HG02759 (cell line): ENCODE results near the gene WDR5B.
"Not testable (repeated sequence)": the region's sequence is repeated elsewhere in the genome, so short reads cannot be mapped to it uniquely, and the experiment has no call there.

ENCODE experiments used
- ATAC-seq: cut with Tn5 transposase; IDR thresholded peaks from one replicate; pipeline ENCODE4 v1.9.1; 2021; ENCODE audit warnings: mild to moderate bottlenecking, moderate library complexity; ENCODE audit not compliant: unreplicated experiment

The WDR5B gene

DNA sequence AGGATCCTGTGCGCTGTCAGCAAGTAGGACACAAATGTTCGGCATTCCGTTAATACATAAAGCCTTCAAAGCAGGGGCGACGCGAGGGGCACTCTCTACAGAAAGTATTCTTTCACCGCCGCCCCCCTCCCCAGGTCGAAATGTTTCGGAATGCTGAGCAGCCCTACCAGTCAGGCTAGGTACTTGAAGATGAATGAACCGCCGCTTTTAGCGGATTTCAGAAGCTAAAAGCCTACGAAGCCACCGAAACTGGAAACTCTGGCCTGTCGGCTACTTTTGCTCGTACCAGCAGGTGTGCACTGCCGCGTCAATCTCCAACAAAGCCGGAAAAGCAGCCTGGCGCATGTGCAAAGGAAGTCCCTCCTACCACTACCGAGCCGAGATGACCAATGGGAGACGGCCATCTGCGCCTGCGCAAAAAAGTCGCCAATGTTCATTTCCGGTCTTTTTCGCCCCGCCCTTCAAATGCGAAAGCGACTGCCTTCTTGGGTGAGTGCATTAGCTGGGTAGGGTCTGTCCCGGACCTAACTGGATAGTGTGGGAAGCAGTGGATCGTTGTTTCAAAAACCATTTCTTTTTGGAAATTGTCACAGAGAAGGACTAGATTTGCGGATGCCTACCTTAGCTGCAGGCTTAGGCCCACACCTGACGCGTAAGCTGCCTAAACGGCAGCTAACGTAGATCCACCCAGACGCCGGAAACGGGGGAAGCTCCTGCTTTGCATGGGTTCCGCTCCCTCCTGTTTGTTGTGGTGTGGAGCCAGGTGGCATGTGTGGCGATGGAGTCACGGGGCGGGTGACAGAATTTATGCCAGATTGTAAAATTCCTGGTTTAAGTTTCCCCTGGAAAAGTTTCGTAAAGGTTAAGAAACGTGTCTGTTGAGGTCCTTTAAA is at the start of gene WDR5B:
Gene WDR5B, minus strand, starts transcription at position 301 of the 893 bp plus-strand sequence. CDS start 534 bp downstream, outside the sequence.
- ATAC-seq = peak; percentile 89

DNA sequence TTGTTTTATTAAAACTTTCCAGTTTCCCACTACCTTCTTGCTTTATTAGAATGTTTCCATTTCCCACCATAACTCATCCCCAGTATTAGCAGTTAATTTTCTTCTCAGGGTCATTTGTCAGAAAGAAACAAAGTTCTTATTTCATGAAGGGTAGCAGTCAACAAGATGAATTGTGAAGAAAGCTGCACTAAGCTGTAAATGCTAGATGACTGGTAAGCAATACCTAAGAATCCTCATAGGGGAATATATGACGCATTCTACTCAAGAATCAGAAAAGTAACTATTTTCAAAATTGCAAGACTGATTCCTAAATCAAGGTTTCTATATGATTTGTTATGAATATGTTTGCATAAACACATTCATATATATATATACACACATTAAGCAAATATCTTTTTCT is 48.8 kb upstream of the WDR5B start:
- ATAC-seq = no peak

DNA sequence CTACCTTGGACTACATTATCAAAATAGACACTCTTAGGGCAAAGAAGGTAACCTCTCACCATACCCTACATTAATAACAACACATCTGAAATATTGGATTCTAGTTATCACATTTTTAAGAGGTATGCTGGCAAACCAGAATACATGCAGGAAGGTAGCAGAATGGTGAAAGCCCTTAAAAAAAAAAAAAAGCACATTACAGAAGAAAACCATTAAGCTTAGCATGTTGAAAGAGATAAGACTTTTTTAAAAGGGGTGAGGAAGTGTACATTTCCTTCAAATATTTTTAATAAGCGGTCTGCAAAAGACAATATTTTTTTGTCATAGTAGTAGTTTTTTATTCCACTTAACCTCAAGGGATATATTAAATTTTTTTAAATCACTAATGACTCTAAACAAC is 46.5 kb upstream of the WDR5B start:
- ATAC-seq = no peak

DNA sequence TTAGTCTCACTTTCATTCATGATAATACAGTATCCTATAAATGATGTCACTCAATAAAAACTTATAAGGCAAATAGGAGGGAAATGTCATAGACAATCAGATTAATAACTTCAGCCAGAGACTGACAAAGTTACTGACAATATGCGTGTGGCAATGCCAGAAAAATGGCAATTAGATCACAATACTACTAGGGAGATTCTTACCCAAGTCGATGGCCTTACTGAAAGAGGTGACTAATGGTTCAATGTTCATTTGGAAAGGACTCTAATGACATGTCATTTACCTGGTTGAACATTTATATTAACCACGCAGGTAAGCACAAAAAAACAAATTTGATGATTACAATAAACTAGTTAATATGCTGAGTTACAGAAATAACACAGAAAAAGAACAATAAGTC is 45.9 kb upstream of the WDR5B start:
- ATAC-seq = no peak

DNA sequence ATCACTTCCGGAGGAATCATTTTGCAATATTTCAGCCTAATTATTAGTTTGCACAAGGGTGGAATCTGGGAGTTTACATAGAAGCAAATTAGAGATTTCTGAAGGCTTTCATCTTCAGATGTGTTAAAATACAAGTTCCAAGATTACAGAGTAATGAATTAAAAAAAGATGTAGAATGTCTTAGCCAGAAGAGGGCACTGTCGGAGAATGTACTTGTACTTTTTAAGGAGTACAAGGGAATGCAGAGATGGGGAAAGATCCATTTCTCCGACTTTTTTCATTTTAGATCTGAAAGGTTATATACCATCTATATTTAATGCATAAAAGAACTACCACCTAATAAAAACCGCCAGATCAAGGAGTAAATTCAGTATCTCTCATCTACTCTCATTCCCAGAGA is 43.1 kb upstream of the WDR5B start:
- no peak for ATAC-seq

DNA sequence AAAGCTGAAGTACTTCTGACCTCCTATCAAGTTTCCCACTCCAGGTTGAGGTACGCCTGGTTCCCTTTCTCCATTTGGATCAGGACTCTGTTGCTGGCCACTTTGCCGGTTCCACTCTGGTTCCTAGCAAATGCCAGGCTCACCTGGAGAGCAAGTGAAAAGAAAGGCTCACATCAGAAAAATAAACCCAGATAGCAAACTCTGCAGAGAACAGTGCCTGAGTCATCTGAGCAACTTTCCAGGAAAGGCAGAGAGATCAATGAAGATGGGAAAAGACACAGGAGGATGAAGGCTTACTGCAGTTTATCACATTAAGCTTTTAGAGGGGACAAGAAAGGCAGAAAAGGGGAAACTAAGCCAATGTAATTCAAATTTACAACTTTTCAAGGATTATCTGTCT is 41.8 kb upstream of the WDR5B start:
- no peak for ATAC-seq

DNA sequence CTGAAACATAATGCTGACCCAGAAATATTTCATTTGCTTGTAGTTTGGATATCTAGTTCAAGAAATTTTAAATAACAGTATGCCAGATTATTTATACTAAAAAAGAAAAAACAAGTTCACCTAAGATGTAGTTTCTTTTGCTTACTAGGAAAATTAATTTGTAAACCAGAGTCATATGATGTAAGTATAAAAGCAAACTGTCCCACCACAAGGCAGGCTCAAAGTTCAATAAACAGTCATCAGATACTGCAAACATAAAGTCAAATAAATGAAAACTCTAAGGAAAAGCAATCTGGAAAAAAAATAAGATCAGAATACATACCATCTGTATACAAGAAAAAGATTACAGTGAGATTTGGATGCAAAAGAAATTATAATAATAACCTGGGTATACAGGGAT is 40.2 kb upstream of the WDR5B start:
- no peak for ATAC-seq

DNA sequence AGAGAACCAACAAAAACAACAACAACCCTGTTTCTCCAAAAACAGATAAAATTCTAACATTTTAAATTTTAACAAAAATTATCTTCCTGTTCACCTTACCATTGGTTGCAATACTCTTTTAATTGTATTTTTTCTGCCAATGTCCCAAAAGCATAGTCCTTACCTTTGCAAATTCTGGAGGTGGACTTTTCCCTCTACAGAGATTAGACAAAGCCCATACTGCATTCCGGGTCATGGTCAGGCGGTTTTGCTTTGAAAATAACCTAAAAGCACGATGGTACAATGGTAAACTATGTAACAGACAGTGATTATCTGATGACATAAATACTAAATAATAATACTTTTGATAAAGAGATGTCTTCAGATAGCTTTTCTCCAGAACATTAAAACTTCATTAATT is 35.5 kb upstream of the WDR5B start:
- no peak for ATAC-seq

DNA sequence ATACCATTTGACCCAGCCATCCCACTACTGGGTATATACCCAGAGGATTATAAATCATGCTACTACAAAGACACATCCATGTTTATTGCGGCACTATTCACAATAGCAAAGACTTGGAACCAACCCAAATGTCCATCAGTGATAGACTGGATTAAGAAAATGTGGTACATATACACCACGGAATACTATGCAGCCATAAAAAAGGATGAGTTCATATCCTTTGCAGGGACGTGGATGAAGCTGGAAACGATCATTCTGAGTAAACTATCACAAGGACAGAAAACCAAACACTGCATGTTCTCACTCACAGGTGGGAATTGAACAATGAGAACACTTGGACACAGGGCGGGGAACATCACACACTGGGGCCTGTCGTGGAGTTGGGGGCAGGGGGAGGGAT is 32.4 kb upstream of the WDR5B start:
- ATAC-seq = not testable (repeated sequence)

DNA sequence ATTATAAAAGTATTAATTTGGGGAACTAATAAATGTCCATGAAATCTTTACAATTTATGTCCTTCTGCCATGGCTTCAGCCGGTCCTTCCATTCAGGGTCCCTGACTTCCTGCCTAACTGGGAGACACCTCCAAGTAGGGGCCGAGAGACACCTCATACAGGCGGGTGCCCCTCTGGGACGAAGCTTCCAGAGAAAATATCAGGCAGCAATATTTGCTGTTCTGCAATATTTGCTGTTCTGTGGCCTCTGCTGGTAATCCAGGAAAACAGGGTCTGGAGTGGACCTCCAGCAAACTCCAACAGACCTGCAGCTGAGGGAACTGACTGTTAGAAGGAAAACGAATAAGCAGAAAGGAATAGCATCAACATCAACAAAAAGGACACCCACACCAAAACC is 28.6 kb upstream of the WDR5B start:
- not testable (repeated sequence) for ATAC-seq

DNA sequence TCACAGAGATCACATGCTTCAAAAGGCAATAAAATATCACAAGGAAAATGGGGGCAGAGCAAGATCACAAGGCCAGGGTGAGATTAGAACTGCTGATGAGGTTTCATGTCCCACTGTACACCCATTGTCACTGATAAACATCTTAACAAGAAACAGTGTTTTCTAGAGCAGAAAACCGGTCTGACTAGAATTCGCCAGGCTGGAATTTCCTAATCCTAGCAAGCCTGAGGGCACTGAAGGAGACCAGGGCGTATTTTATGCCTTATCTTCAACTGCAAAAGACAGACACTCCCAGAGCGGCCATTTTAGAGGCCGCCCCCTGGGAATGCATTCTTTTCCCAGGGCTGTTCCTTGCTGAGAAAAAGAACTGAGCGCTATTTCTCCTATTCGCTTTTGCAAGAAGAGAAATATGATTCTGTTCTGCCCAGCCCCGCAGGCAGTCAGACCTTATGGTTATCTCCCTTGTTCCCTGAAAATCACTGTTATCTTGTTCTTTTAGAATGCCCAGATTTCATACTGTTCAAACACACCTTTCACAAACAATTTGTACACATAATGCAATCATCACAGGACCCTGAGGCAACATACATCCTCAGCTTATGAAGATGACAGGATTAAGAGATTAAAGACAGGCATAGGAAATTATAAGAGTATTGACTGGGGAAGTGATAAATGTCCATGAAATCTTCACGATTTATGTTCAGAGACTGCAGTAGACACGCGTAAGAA is 28.1 kb upstream of the WDR5B start:
- ATAC-seq = not testable (repeated sequence)

DNA sequence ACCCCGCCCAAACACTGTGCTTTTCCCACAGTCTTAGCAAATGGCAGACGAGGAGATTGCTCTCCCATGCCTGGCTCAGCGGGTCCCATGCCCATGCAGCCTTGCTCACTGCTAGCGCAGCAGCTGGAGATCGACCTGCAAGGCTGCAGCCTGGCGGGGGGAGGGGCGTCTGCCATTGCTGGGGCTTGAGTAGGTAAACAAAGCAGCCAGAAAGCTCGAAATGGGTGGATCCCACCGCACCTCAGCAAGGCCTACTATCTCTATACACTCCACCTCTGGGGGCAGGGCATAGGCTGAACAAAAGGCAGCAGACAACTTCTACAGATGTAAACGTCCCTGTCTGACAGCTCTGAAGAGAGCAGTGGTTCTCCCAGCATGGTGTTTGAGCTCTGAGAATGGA is 27.2 kb upstream of the WDR5B start:
- no peak for ATAC-seq

DNA sequence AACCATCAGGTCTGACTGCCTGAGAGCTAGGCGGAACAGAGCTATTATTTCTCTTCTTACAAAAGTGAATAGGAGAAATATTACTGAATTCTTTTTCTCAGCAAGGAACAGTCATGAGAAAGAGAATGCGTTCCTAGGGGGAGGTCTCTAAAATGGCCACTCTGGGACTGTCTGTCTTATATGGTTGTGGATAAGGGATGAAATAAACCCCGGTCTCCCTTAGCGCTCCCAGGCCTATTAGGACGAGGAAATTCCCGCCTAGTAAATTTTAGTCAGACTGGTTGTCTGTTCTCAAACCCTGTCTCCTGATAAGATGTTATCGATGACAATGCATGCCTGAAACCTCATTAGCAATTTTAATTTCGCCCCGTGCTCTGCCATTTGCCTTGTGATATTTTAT is 20.1 kb upstream of the WDR5B start:
- no peak for ATAC-seq

DNA sequence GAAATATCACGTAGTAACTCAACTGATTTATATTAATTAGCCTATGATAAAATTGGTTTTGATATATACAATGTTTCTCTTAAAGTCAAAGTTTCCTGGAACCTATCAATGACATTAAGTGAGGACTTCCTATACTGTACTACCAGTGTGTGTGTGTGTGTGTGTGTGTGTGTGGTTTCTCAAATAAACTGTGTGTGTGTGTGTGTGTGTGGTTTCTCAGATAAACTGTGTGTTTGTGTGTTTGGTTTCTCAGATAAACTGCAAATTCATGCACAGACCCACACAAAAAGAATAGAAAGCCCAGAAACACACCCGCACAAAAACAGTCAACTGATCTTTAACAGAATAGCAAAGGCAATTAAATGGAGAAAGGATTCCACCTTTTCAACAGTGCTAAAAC is 14.5 kb upstream of the WDR5B start:
- no peak for ATAC-seq

DNA sequence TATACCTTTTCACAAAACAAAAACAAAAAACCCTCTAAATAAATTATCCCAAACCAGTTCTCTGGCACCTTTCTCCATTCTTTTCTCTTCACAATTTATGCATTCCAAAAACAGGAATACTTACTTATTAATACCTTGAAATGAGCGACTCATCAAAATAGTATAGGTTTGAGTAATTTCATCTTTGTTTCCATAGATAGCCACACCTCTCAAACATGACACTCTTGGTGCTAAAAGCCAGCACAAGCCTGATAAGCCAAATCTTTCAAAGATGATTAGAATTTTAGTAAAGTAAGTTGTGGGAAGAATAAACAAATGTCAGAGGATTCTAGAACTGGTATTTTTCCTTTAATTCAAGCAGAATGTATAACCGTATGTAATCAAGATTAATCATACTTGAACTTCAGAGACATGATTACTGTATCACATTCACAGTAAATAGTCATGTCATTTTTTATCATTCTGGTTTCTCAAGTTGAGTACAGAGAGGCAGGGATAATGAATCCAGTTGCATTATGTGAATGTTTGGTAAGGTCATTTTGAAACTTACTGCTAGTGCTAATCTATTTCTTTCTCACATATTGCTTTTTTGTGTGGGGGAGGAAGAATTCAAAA is 12.1 kb upstream of the WDR5B start:
- no peak for ATAC-seq

DNA sequence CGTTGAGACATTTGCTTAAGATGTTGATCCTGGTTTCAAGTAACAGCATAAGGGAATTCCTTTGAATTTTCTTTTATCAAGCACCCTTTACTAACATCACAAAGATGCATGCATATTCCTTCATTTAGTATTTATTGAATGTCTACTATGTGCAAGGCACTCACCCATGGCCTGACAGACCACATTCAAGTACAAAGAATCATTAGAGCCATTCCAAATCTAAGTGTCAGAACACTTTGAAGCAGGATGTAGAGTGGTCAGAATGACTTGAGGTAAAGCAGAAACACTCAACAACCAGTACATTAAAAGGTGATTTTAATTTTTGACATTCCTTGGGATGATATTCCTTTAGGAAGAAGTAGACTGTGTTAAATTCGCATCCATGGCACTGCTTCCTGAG is 6.0 kb upstream of the WDR5B start:
- ATAC-seq = no peak

DNA sequence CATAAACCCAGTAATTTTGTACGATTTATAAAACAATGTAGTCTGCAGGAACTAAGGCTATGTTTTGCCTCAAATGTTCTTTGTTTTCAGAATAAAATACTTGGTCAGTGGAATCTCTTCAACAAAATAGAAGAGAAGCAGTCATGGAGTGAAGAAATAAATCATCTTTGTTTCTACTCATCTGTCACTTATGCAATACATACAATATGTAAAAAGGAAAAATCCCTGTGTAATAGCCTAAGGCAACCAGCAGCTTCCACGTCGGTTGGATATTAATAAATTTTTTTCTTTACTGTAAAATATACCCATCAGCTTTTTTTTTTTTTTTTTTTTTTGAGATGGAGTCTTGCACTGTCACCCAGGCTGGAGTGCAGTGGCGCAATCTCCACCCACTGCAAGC is 5.2 kb upstream of the WDR5B start:
- no peak for ATAC-seq

DNA sequence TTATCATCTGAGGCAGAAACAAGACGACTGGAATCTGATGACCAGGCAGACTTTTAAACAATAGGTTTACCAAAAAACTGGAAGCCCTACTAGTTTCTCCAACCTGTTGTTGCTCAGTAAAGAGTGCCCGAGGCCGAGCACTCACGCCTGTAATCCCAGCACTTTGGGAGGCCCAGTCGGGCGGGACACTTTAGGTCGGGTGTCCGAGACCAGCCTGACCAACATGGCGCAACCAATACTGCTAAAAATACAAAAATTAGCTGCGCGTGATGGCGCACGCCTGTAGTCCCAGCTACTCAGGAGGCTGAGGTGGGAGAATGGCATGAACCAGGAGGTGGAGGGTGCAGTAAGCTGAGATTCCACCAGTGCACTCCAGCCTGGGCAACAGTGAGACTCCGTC is 1.1 kb upstream of the WDR5B start:
- no peak for ATAC-seq

DNA sequence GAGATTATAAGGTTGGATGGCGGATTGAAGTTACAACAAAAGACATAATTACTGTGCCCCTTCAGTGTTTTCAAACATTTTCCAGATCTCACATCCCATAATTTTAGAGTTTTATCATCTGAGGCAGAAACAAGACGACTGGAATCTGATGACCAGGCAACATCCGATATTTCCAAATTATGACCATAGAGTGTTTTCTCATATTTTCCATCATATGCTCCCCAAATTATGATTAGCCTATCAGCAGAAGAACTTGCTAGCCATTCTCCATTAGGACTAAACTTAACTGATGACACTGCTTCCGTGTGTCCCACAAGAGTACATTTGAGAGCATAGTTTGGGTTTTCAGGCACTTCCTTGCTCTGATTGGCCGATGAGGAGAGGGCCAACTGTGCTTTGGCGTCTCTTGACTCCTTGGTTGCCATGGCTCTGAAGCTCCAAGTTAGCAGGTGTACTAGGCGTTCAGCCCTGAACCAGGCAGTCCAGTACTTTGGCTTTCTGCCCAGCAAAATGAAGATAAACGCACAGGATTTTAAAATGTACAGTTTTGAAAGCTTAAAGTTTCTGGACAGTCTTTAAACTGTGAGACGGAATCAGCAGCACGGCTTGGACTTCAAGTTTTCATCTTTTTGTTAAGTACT is 638 bp downstream of the WDR5B start:
- peak; percentile 48 for ATAC-seq

DNA sequence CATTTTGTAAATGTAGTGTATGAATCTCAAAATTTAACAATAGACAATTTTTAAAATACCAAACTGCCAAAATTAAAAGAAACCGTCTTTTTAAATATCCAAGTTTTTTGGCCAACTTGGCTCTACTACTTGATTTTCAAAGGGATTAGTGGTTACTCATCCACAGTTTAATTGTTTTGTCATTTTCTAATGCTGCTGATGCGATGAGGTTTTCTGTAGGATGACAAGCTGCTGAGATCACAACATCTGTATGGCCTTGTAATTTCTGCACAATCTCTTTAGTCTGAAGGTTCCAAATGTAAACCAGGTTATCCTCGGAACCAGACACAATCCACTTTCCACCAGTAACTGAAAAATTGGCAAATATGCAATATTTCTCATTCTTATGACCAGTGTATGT is 1.5 kb downstream of the WDR5B start:
- no peak for ATAC-seq

DNA sequence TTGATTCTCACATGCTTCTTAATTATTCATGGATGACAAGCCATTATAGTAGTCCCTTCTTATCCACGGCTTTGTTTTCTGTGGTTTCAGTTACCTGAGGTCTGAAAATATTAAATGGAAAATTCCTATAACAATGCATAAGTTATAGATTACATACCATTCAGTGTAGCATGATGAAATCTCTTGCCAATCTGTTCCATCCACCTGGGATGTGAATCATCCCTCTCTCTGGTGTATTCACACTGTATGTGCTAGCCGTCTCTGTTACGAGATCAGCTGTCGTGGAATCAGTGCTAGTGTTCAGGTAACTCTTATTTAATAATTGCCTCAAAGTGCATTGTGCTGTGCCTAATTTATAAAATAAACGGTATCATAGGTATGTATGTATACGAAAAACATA is 5.2 kb downstream of the WDR5B start:
- ATAC-seq = no peak
